Esophagus squamous epithelium (tissue), 5 donors: Measurements from ENCODE around the gene DDX3X. TPM values are rescaled to one million over a fixed set of nuclear protein-coding genes. Genes with fewer than 3 reads are reported as not detected.
"Not testable (repeated sequence)": the region's sequence is repeated elsewhere in the genome, so short reads cannot be mapped to it uniquely, and the experiment has no call there.

ENCODE experiments used
- DNase-seq: peaks from one replicate; lab custom pipeline; 2025; lab: John Stamatoyannopoulos, UW
- H3K27ac ChIP-seq, 4 donors: fragments of 200-600 bp; sonication (generic); one replicate each; pipeline ENCODE4 v1.5.1; 2016 to 2019; ENCODE audit warnings: mild to moderate bottlenecking in 1 of 4
- H3K27me3 ChIP-seq, 4 donors: fragments of 200-600 bp; sonication (generic); 1 replicate in 3 of 4; 2 replicates in 1 of 4; pipeline versions ENCODE4 v1.5.1 to v1.6.0; 2017 to 2021; ENCODE audit warnings: antibody characterized with exemption in 1 of 4
- H3K36me3 ChIP-seq, 3 donors: fragments of 200-600 bp; sonication (generic); one replicate each; pipeline ENCODE4 v1.5.1; 2016 to 2019
- H3K4me1 ChIP-seq, 3 donors: fragments of 200-600 bp; sonication (generic); one replicate each; pipeline ENCODE4 v1.5.1; 2017 to 2019
- H3K4me3 ChIP-seq, 4 donors: fragments of 200-600 bp; sonication (generic); 1 replicate in 3 of 4; 2 replicates in 1 of 4; pipeline ENCODE4 v1.5.1; 2016 to 2019; ENCODE audit warnings: mild to moderate bottlenecking in 2 of 4, moderate library complexity in 1 of 4
- H3K9me3 ChIP-seq, 3 donors: fragments of 200-600 bp; sonication (generic); one replicate each; pipeline ENCODE4 v1.5.1; 2016 to 2019
- CTCF ChIP-seq, 6 experiments: fragments of 450-650 bp in 4 of 6; fragments of 200-600 bp in 2 of 6; sonication (generic) in 2 of 6; IDR thresholded peaks; one replicate each; pipeline ENCODE4 v1.5.1; 2016 to 2019; ENCODE audit warnings: antibody characterized with exemption in 6 of 6, mild to moderate bottlenecking in 4 of 6, moderate library complexity in 4 of 6
- POLR2A ChIP-seq, 4 donors: fragments of 450-650 bp; IDR thresholded peaks; one replicate each; pipeline ENCODE4 v1.6.1; 2017; ENCODE audit warnings: antibody characterized with exemption in 4 of 4, mild to moderate bottlenecking in 4 of 4, moderate library complexity in 3 of 4
- WGBS, 2 donors: methylation state at CpG; one replicate each; pipeline ENCODE4 v1.1.5; 2018; 5-methylcytosine and 5-hydroxymethylcytosine counted together
- intact Hi-C: fragments of 100-400 bp; cut with DNase I; formaldehyde crosslinking; loops from one replicate; pipeline ENCODE4 v1.15.0; 2022
- total RNA-seq, 4 donors: library from RNA; depleted of rRNA; stranded (reverse); fragments of >200 nt; gene quantifications; one replicate each; pipeline ENCODE4 v1.1.0, GENCODE V29; 2016
- donor health status: DM: yes; HTN: yes; CAD: no.

The DDX3X gene
- total RNA-seq, 4 donors from 2014 or later = 164 to 219 (median 214) TPM

DNA sequence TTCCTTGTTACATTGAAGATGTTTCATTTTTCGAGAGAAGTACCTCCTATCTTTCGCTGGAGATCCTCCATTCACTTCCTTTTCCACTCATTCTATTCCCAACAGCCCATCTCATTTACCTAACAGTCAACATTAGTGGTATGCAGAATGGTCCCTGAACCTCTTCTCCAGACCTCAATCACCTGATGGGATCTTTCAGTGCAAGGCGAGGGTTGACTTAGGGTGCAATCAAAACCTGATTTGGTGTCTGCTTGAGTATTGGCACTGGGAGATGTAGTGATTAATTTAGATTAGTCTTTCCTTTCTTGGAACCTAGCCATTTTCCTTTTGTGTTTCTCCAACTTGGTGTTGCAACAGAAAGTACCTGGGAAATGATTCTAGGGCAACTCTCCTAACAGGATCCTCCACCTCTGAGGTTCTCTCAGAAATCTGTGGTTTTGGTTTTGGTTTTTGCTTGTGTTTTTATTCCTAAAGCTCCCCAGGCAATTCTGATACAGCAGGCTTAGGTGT is 18.4 kb downstream of the DDX3X start:
- Histone ChIP-seq H3K27me3 (no peaks in the 10 kb centered on the region), H3K4me1 (peaks cover 0 to 22% (median 0%) of the 10 kb centered on the region in 3 donors), H3K27ac (peak overlapping the region in 2 of 4 donors; percentile 60 to 68), H3K36me3 (peaks cover 9 to 33% (median 15%) of the 10 kb centered on the region in 3 donors), H3K4me3 (no peak overlapping the region), H3K9me3 (no peaks in the 10 kb centered on the region)
- WGBS, 2 donors = 37 to 64% methylated on average over 3 of the region's 3 CpGs
- TF ChIP-seq CTCF (IDR thresholded peaks at IDR 0.05) = no peak
- TF ChIP-seq POLR2A (IDR thresholded peaks at IDR 0.05) = no peak
- intact Hi-C loops = no loop called here
- no peak for DNase-seq

DNA sequence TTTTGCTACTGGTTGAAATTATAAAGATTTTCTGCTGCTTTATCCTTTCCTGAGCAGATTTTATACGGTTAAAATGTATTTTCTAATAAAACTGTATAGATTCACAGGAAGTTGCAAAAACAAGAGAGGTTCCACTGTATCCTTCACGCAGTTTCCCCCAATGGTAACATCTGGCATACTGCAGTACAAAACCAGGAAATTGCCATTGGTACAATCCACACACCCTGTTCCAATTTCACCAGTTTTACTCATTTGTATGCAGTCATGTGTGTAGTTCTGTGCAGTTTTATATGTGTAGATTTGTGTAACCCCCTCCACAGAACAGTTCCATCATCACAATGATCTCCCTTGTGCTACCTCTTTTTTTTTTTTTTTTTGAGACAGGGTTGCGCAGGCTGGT is 20.0 kb downstream of the DDX3X start:
- no peaks in the 10 kb centered on the region for H3K27me3 ChIP-seq
- peaks cover 0 to 17% (median 0%) of the 10 kb centered on the region in 3 donors for H3K36me3 ChIP-seq
- WGBS, 2 donors = 68 to 85% methylated on average over 3 of the region's 3 CpGs
- H3K4me1 ChIP-seq = peaks cover 0 to 22% (median 0%) of the 10 kb centered on the region in 3 donors
- no peak for DNase-seq
- H3K4me3 ChIP-seq = no peak overlapping the region
- no peaks in the 10 kb centered on the region for H3K9me3 ChIP-seq
- TF ChIP-seq CTCF (IDR thresholded peaks at IDR 0.05) (no peak), POLR2A (IDR thresholded peaks at IDR 0.05) (no peak)
- H3K27ac ChIP-seq = peak overlapping the region in 1 of 4 donors; percentile 30
- intact Hi-C loops = no loop called here

- WGBS, 2 donors = 96% methylated on average over 4 of the region's 4 CpGs
- no peaks in the 10 kb centered on the region for H3K36me3 ChIP-seq
Measured at GRCh38 chrX:41369152-41369551, 35.2 kb downstream of the DDX3X start.

DNA sequence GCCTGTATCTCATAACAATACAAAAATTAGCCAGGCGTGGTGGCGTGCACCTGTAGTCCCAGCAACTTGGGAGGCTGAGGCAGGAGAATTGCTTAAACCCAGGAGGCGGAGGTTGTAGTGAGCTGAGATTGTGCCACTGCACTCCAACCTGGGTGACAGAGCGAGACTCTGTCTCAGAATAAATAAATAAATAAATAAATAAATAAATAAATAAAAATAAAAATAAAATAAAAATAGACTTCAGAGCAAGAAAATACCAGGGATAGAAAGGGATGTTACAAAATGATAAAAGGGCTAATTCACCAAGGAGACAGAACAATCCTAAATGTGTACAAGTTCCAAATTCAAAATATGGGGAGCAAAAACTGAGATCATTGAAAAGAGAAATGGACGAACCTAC is 37.6 kb downstream of the DDX3X start:
- H3K4me3 ChIP-seq, H3K9me3 ChIP-seq, H3K27ac ChIP-seq, H3K4me1 ChIP-seq, H3K36me3 ChIP-seq, H3K27me3 ChIP-seq, DNase-seq, intact Hi-C loops: not testable (repeated sequence)
- 83 to 92% methylated on average over 3 to 5 of the region's 5 CpGs for WGBS, 2 donors

More at GRCh38 chrX:41369152-41369551, 35.2 kb downstream of the DDX3X start:
- H3K9me3 ChIP-seq = no peaks in the 10 kb centered on the region
- intact Hi-C loops = no loop called here
- TF ChIP-seq CTCF (IDR thresholded peaks at IDR 0.05) (no peak), POLR2A (IDR thresholded peaks at IDR 0.05) (no peak)
- no peaks in the 10 kb centered on the region for H3K27me3 ChIP-seq
- no peak for DNase-seq
- no peaks in the 10 kb centered on the region for H3K4me1 ChIP-seq
- no peak overlapping the region for H3K4me3 ChIP-seq
- no peak overlapping the region for H3K27ac ChIP-seq

- intact Hi-C loops = no loop called here
- Histone ChIP-seq H3K9me3 (no peaks in the 10 kb centered on the region), H3K27ac (no peak overlapping the region), H3K4me3 (no peak overlapping the region), H3K36me3 (no peaks in the 10 kb centered on the region), H3K4me1 (no peaks in the 10 kb centered on the region), H3K27me3 (no peaks in the 10 kb centered on the region)
- TF ChIP-seq CTCF (IDR thresholded peaks at IDR 0.05) = no peak
- TF ChIP-seq POLR2A (IDR thresholded peaks at IDR 0.05) = no peak
- WGBS, 2 donors = 89 to 100% methylated on average over 3 to 5 of the region's 5 CpGs
- DNase-seq = no peak
Measured at GRCh38 chrX:41373989-41374606, 40.1 kb downstream of the DDX3X start.
